NT2/D1 (cell line): ENCODE results near the gene CDH7.

Experiments
- DNase-seq: peaks from one replicate; pipeline ENCODE4 v3.0.0-alpha.2; 2011; ENCODE audit warnings: low read depth, low spot score
- H3K27me3 ChIP-seq: 2 replicates; pipeline ENCODE4 v1.6.0; 2011; ENCODE audit warnings: mild to moderate bottlenecking; ENCODE audit not compliant: insufficient read length, insufficient read depth
- H3K36me3 ChIP-seq: 2 replicates; pipeline ENCODE4 v1.6.1; 2011; ENCODE audit warnings: mild to moderate bottlenecking, low read length, mixed read lengths; ENCODE audit not compliant: insufficient read depth, insufficient read length
- H3K4me1 ChIP-seq: 2 replicates; pipeline ENCODE4 v1.5.1; 2011; ENCODE audit not compliant: insufficient read depth, insufficient read length
- H3K4me3 ChIP-seq: 2 replicates; pipeline ENCODE4 v1.5.1; 2011; ENCODE audit warnings: low read depth; ENCODE audit not compliant: insufficient read length
- H3K9ac ChIP-seq: 2 replicates; pipeline ENCODE4 v1.6.0; 2011; ENCODE audit warnings: low read depth; ENCODE audit not compliant: insufficient read length
- H3K9me3 ChIP-seq: 2 replicates; pipeline ENCODE4 v1.5.1; 2011; ENCODE audit warnings: mild to moderate bottlenecking, low read length; ENCODE audit not compliant: insufficient read depth
- SUZ12 ChIP-seq: IDR thresholded peaks from 2 replicates; pipeline ENCODE4 v1.6.1; 2011; ENCODE audit not compliant: insufficient read length, insufficient read depth; ENCODE audit errors: extremely low read depth
- YY1 ChIP-seq: IDR thresholded peaks from 2 replicates; pipeline ENCODE4 v1.6.1; 2011; ENCODE audit not compliant: insufficient read length, insufficient read depth
- ZNF274 ChIP-seq: IDR thresholded peaks from 2 replicates; pipeline ENCODE4 v1.6.1; 2011; ENCODE audit warnings: mild to moderate bottlenecking, low read depth, low read length

CDH7 gene

GRCh38 chr18:65938592-65939372, 188.0 kb downstream of the CDH7 start:
- H3K27me3 ChIP-seq, result no peaks in the 10 kb centered on the region
- TF ChIP-seq ZNF274, result no peak
- no peak for TF ChIP-seq SUZ12
- no peak for TF ChIP-seq YY1
- no peak overlapping the region for H3K4me3 ChIP-seq
- H3K36me3 ChIP-seq, result no peaks in the 10 kb centered on the region
- H3K9me3 ChIP-seq, result no peaks in the 10 kb centered on the region
- peak; percentile 25 for DNase-seq
- H3K9ac ChIP-seq, result no peak overlapping the region
- H3K4me1 ChIP-seq, result no peaks in the 10 kb centered on the region
